GM12878 (cell line): Measurements from ENCODE around the gene BMP2K.

Experiments used
- ETV6 ChIP-seq, 2 experiments: fragments of 450-650 bp in 1 of 2; IDR thresholded peaks in 1 of 2; conservative IDR thresholded peaks in 1 of 2; 2 replicates each; pipeline ENCODE4 v1.6.1; 2014; ENCODE audit warnings: antibody characterized with exemption in 1 of 2, borderline replicate concordance in 1 of 2, low read depth in 1 of 2, mild to moderate bottlenecking in 1 of 2, moderate library complexity in 1 of 2
- FOXM1 ChIP-seq: IDR thresholded peaks from 2 replicates; pipeline ENCODE4 v1.6.1; 2012; ENCODE audit warnings: low read depth, mild to moderate bottlenecking, inconsistent platforms, low read length, moderate library complexity
- MXI1 ChIP-seq: fragments of 150-350 bp; IDR thresholded peaks from 2 replicates; pipeline ENCODE4 v1.6.1; 2011; ENCODE audit warnings: low read depth, mild to moderate bottlenecking, inconsistent platforms, low read length, improper control_type of control experiment
- POLR2A ChIP-seq: IDR thresholded peaks from 2 replicates; pipeline ENCODE4 v1.6.1; 2011; ENCODE audit warnings: low read depth, mild to moderate bottlenecking, low read length
- TF ChIP-seq, protein P1 (sequence below): IDR thresholded peaks from 2 replicates; pipeline ENCODE4 v1.6.1; 2012; ENCODE audit warnings: low read depth, low read length, improper control_type of control experiment
- TF ChIP-seq, protein P2 (sequence below), 3 experiments: IDR thresholded peaks in 2 of 3; conservative IDR thresholded peaks in 1 of 3; 2 replicates each; pipeline ENCODE4 v1.5.1; 2011; ENCODE audit warnings: low read depth in 3 of 3, low read length in 3 of 3, mild to moderate bottlenecking in 3 of 3, control low read depth in 2 of 3, moderate library complexity in 2 of 3, inconsistent platforms in 1 of 3, mixed read lengths in 1 of 3; ENCODE audit not compliant: control insufficient read depth in 2 of 3, insufficient read depth in 1 of 3; ENCODE audit errors: extremely low read depth in 1 of 3

DNA sequence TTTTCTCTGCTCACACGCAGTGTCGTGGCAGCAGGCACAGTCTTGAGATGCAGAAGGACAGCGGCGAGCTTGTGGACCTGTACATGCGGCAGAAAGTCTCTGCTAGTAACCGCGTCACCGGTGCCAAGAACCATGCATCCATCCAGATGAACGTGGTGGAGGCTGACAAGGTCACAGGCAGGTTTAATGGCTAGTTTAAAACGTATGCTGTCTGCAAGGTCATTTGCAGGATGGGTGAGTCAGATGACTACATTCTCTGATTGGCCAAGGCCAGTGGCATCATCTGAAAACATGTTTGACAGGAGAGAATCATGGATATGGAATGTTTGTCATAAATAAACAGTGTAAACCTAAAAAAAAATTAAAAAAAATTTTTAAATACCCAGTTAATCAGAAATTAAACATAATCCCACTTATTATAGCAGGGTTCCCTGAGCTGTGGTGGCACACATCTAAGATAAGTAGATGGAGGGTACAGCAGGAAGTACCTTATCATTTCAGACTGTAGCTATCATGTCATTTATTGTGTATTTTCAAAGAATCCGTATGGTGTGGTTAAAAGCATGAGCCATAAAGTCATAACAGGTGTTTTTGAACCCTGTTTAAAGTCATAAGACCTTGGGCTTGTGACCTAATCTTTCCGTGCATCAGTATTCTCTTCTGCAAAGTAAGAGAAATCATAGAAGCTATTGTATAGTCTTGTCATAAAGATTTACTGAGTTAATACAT lies 7.5 kb upstream of the BMP2K start:
- TF ChIP-seq ETV6 (conservative IDR thresholded peaks at IDR 0.05 in 1 of 2, IDR thresholded peaks at IDR 0.05 in 1 of 2; ENCODE audit: borderline replicate concordance in 1 of 2, low read depth in 1 of 2) (no peak), FOXM1 (no peak), MXI1 (no peak), POLR2A (no peak)
- TF ChIP-seq, protein P1, sequence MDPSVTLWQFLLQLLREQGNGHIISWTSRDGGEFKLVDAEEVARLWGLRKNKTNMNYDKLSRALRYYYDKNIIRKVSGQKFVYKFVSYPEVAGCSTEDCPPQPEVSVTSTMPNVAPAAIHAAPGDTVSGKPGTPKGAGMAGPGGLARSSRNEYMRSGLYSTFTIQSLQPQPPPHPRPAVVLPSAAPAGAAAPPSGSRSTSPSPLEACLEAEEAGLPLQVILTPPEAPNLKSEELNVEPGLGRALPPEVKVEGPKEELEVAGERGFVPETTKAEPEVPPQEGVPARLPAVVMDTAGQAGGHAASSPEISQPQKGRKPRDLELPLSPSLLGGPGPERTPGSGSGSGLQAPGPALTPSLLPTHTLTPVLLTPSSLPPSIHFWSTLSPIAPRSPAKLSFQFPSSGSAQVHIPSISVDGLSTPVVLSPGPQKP, result no peak
- TF ChIP-seq, protein P2, sequence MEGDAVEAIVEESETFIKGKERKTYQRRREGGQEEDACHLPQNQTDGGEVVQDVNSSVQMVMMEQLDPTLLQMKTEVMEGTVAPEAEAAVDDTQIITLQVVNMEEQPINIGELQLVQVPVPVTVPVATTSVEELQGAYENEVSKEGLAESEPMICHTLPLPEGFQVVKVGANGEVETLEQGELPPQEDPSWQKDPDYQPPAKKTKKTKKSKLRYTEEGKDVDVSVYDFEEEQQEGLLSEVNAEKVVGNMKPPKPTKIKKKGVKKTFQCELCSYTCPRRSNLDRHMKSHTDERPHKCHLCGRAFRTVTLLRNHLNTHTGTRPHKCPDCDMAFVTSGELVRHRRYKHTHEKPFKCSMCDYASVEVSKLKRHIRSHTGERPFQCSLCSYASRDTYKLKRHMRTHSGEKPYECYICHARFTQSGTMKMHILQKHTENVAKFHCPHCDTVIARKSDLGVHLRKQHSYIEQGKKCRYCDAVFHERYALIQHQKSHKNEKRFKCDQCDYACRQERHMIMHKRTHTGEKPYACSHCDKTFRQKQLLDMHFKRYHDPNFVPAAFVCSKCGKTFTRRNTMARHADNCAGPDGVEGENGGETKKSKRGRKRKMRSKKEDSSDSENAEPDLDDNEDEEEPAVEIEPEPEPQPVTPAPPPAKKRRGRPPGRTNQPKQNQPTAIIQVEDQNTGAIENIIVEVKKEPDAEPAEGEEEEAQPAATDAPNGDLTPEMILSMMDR (IDR thresholded peaks at IDR 0.05 in 2 of 3, conservative IDR thresholded peaks at IDR 0.05 in 1 of 3; ENCODE audit: control insufficient read depth in 2 of 3, extremely low read depth in 1 of 3, insufficient read depth in 1 of 3, low read depth in 3 of 3, low read length in 3 of 3), result no peak
